Neuronal stem cell (in vitro differentiated cells): ENCODE data around the gene POU2AF3.

Source experiments
- DNase-seq: peaks from one replicate; pipeline ENCODE4 v3.0.0-alpha.2; 2013; ENCODE audit warnings: low spot score
- H2AFZ ChIP-seq: one replicate; pipeline ENCODE4 v1.6.1; 2013; ENCODE audit warnings: mild to moderate bottlenecking, low read length, inconsistent platforms
- H2AK5ac ChIP-seq: 2 replicates; pipeline ENCODE4 v1.6.1; 2013; ENCODE audit warnings: low read depth, mild to moderate bottlenecking, inconsistent platforms, low read length, moderate library complexity, mixed read lengths
- H2BK120ac ChIP-seq: 2 replicates; pipeline ENCODE4 v1.6.1; 2013; ENCODE audit warnings: low read depth, mild to moderate bottlenecking, inconsistent platforms, low read length, moderate library complexity, mixed read lengths
- H2BK12ac ChIP-seq: one replicate; pipeline ENCODE4 v1.6.1; 2013; ENCODE audit warnings: low read length, inconsistent platforms
- H2BK15ac ChIP-seq: 2 replicates; pipeline ENCODE4 v1.6.1; 2013; ENCODE audit warnings: mild to moderate bottlenecking, low read length, inconsistent platforms, mixed read lengths
- H2BK5ac ChIP-seq: one replicate; pipeline ENCODE4 v1.6.1; 2013; ENCODE audit warnings: inconsistent platforms, mild to moderate bottlenecking, low read length, moderate library complexity
- H3K14ac ChIP-seq: one replicate; pipeline ENCODE4 v1.6.1; 2013; ENCODE audit warnings: low read length, inconsistent platforms
- H3K18ac ChIP-seq: 2 replicates; pipeline ENCODE4 v1.6.1; 2013; ENCODE audit warnings: low read length, inconsistent platforms
- H3K23ac ChIP-seq: 2 replicates; pipeline ENCODE4 v1.6.1; 2013; ENCODE audit warnings: low read depth, mild to moderate bottlenecking, mixed read lengths, low read length, inconsistent platforms; ENCODE audit not compliant: poor library complexity
- H3K27ac ChIP-seq: replicated peaks from 3 replicates; pipeline ENCODE4 v1.5.1; 2013; ENCODE audit warnings: low read length, inconsistent platforms
- H3K27me3 ChIP-seq, 3 experiments: 2 replicates each; pipeline ENCODE4 v1.6.1; 2013; ENCODE audit warnings: low read length in 3 of 3, mild to moderate bottlenecking in 2 of 3, inconsistent platforms in 1 of 3, low read depth in 1 of 3, mixed read lengths in 1 of 3, moderate library complexity in 1 of 3; ENCODE audit not compliant: control insufficient read depth in 3 of 3, insufficient read depth in 3 of 3
- H3K36me3 ChIP-seq, 2 donors: replicated peaks in 1 of 2; 2 replicates each; pipeline ENCODE4 v1.6.1; 2013; ENCODE audit warnings: low read length in 2 of 2; ENCODE audit not compliant: control insufficient read depth in 2 of 2, insufficient read depth in 2 of 2
- H3K4ac ChIP-seq: 2 replicates; pipeline ENCODE4 v1.6.1; 2013; ENCODE audit warnings: inconsistent platforms, mild to moderate bottlenecking, low read length, moderate library complexity
- H3K4me1 ChIP-seq, 2 donors: 1 replicate in 1 of 2; 2 replicates in 1 of 2; pipeline ENCODE4 v1.6.1; 2013; ENCODE audit warnings: low read length in 2 of 2, low read depth in 1 of 2; ENCODE audit not compliant: control insufficient read depth in 2 of 2, insufficient read depth in 1 of 2
- H3K4me2 ChIP-seq: one replicate; pipeline ENCODE4 v1.6.1; 2013; ENCODE audit warnings: mild to moderate bottlenecking, low read length, inconsistent platforms; ENCODE audit not compliant: insufficient read depth, poor library complexity, severe bottlenecking
- H3K4me3 ChIP-seq, 2 donors: 2 replicates each; pipeline ENCODE4 v1.5.1; 2013; ENCODE audit warnings: low read length in 2 of 2, mild to moderate bottlenecking in 2 of 2, inconsistent platforms in 1 of 2, moderate library complexity in 1 of 2
- H3K79me1 ChIP-seq: one replicate; pipeline ENCODE4 v1.6.1; 2013; ENCODE audit warnings: low read depth, mild to moderate bottlenecking, inconsistent platforms, low read length, moderate library complexity
- H3K9ac ChIP-seq: one replicate; pipeline ENCODE4 v1.6.1; 2013; ENCODE audit warnings: mild to moderate bottlenecking, low read depth, low read length, inconsistent platforms; ENCODE audit not compliant: poor library complexity
- H3K9me3 ChIP-seq, 2 donors: replicated peaks in 1 of 2; 2 replicates each; pipeline versions ENCODE3 to v1.6.1; 2013; ENCODE audit warnings: low read length in 2 of 2, mild to moderate bottlenecking in 2 of 2, inconsistent platforms in 1 of 2, low read depth in 1 of 2, mixed read lengths in 1 of 2, moderate library complexity in 1 of 2; ENCODE audit not compliant: control insufficient read depth in 2 of 2, insufficient read depth in 1 of 2
- H4K8ac ChIP-seq: one replicate; pipeline ENCODE4 v1.6.1; 2013; ENCODE audit warnings: low read depth, mild to moderate bottlenecking, inconsistent platforms, low read length, moderate library complexity
- H4K91ac ChIP-seq: one replicate; pipeline ENCODE4 v1.6.1; 2013; ENCODE audit warnings: low read length, low read depth, mild to moderate bottlenecking, inconsistent platforms; ENCODE audit not compliant: poor library complexity
- WGBS, 2 donors: extraction: QIAGEN DNeasy Blood & Tissue Kit; methylation state at CpG; one replicate each; pipeline ENCODE4 v1.1.7; 2013; ENCODE audit warnings: missing lambda C conversion rate in 2 of 2, mixed read lengths in 1 of 2; ENCODE audit not compliant: insufficient read length in 2 of 2, insufficient replicate concordance in 1 of 2; ENCODE audit errors: extremely low coverage in 2 of 2; 5-methylcytosine and 5-hydroxymethylcytosine counted together

POU2AF3 gene

GRCh38 chr11:111350811-111351210 lies 52.5 kb downstream of the POU2AF3 start:
- no peak overlapping the region for H2BK5ac ChIP-seq
- H4K91ac ChIP-seq = no peak overlapping the region
- no peak overlapping the region for H3K23ac ChIP-seq
- no peak overlapping the region for H2BK15ac ChIP-seq
- no peak overlapping the region for H2AFZ ChIP-seq
- DNase-seq = no peak
- WGBS, 2 donors = no CpG with 5 or more reads among the region's 1 CpG
- H2BK12ac ChIP-seq = no peak overlapping the region
- no peak overlapping the region for H3K9ac ChIP-seq
- no peak overlapping the region for H2AK5ac ChIP-seq
- H3K18ac ChIP-seq = no peak overlapping the region
- H3K4me3 ChIP-seq = no peak overlapping the region
- no peaks in the 10 kb centered on the region for H3K27me3 ChIP-seq
- H3K79me1 ChIP-seq = no peaks in the 10 kb centered on the region
- peaks cover 0 to 2% of the 10 kb centered on the region in 2 donors for H3K9me3 ChIP-seq
- no peak overlapping the region for H3K14ac ChIP-seq
- no peaks in the 10 kb centered on the region for H3K36me3 ChIP-seq
- no peaks in the 10 kb centered on the region for H3K4me1 ChIP-seq
- H3K4me2 ChIP-seq = no peak overlapping the region
- no peak overlapping the region for H4K8ac ChIP-seq
- no peak overlapping the region for H2BK120ac ChIP-seq
- no peak overlapping the region for H3K27ac ChIP-seq
- H3K4ac ChIP-seq = no peak overlapping the region

- H2BK5ac ChIP-seq = no peak overlapping the region
- no peak overlapping the region for H2BK15ac ChIP-seq
- no peak overlapping the region for H3K4me2 ChIP-seq
- no peak overlapping the region for H4K8ac ChIP-seq
- WGBS, 2 donors = no CpG with 5 or more reads among the region's 10 CpGs
- no peak overlapping the region for H3K9ac ChIP-seq
- H2BK120ac ChIP-seq = no peak overlapping the region
- H3K27me3 ChIP-seq = no peaks in the 10 kb centered on the region
- H2AK5ac ChIP-seq = no peak overlapping the region
- H4K91ac ChIP-seq = no peak overlapping the region
- no peak overlapping the region for H3K27ac ChIP-seq
- no peak overlapping the region for H2BK12ac ChIP-seq
- no peak overlapping the region for H3K18ac ChIP-seq
- no peaks in the 10 kb centered on the region for H3K36me3 ChIP-seq
- no peak overlapping the region for H3K14ac ChIP-seq
- H3K23ac ChIP-seq = no peak overlapping the region
- H3K9me3 ChIP-seq = peaks cover 0 to 2% of the 10 kb centered on the region in 2 donors
- DNase-seq = no peak
- no peak overlapping the region for H3K4ac ChIP-seq
- no peaks in the 10 kb centered on the region for H3K4me1 ChIP-seq
- no peak overlapping the region for H3K4me3 ChIP-seq
- H3K79me1 ChIP-seq = no peaks in the 10 kb centered on the region
- no peak overlapping the region for H2AFZ ChIP-seq
These were observed 53.2 kb downstream of the POU2AF3 start for GRCh38 chr11:111351374-111352055.

GRCh38 chr11:111352231-111352746 lies 53.9 kb downstream of the POU2AF3 start:
- no peak overlapping the region for H3K4me2 ChIP-seq
- H3K18ac ChIP-seq = no peak overlapping the region
- H3K36me3 ChIP-seq = no peaks in the 10 kb centered on the region
- H3K9ac ChIP-seq = no peak overlapping the region
- H2AFZ ChIP-seq = no peak overlapping the region
- H3K14ac ChIP-seq = no peak overlapping the region
- H3K4ac ChIP-seq = no peak overlapping the region
- H3K9me3 ChIP-seq = peaks cover 0 to 2% of the 10 kb centered on the region in 2 donors
- no peaks in the 10 kb centered on the region for H3K4me1 ChIP-seq
- no peak for DNase-seq
- H2BK12ac ChIP-seq = no peak overlapping the region
- no peak overlapping the region for H2AK5ac ChIP-seq
- H4K8ac ChIP-seq = no peak overlapping the region
- no peak overlapping the region for H3K23ac ChIP-seq
- H3K27me3 ChIP-seq = no peaks in the 10 kb centered on the region
- no peak overlapping the region for H3K4me3 ChIP-seq
- no peak overlapping the region for H2BK120ac ChIP-seq
- WGBS, 2 donors = no CpG with 5 or more reads among the region's 9 CpGs
- no peak overlapping the region for H3K27ac ChIP-seq
- H2BK5ac ChIP-seq = no peak overlapping the region
- H2BK15ac ChIP-seq = no peak overlapping the region
- no peaks in the 10 kb centered on the region for H3K79me1 ChIP-seq
- no peak overlapping the region for H4K91ac ChIP-seq

GRCh38 chr11:111352935-111353710 lies 54.8 kb downstream of the POU2AF3 start:
- no peak overlapping the region for H3K4ac ChIP-seq
- H3K9me3 ChIP-seq = no peaks in the 10 kb centered on the region
- H3K4me2 ChIP-seq = no peak overlapping the region
- no peak overlapping the region for H2BK15ac ChIP-seq
- H4K8ac ChIP-seq = no peak overlapping the region
- no peak overlapping the region for H2AFZ ChIP-seq
- no peak overlapping the region for H2BK5ac ChIP-seq
- H3K4me1 ChIP-seq = no peaks in the 10 kb centered on the region
- H2AK5ac ChIP-seq = no peak overlapping the region
- H3K18ac ChIP-seq = no peak overlapping the region
- H2BK120ac ChIP-seq = no peak overlapping the region
- H4K91ac ChIP-seq = no peak overlapping the region
- H3K23ac ChIP-seq = no peak overlapping the region
- no peaks in the 10 kb centered on the region for H3K79me1 ChIP-seq
- DNase-seq = no peak
- H3K27me3 ChIP-seq = no peaks in the 10 kb centered on the region
- WGBS, 2 donors = no CpG with 5 or more reads among the region's 8 CpGs
- no peak overlapping the region for H3K4me3 ChIP-seq
- no peak overlapping the region for H3K9ac ChIP-seq
- H3K27ac ChIP-seq = no peak overlapping the region
- H2BK12ac ChIP-seq = no peak overlapping the region
- H3K36me3 ChIP-seq = no peaks in the 10 kb centered on the region
- H3K14ac ChIP-seq = no peak overlapping the region
